IPS-18c (cell line): ENCODE results near the gene MFAP4.
A peak's percentile ranks its signal among the peaks of the same experiment; 100 is the strongest.

Experiments used
- H3K4me3 ChIP-seq: 2 replicates; pipeline ENCODE4 v1.7.0; 2013; ENCODE audit warnings: low read depth, mild to moderate bottlenecking, low read length, moderate library complexity; ENCODE audit not compliant: insufficient read depth
- H3K9me3 ChIP-seq: one replicate; pipeline ENCODE4 v1.6.1; 2013; ENCODE audit warnings: mild to moderate bottlenecking, low read length, moderate library complexity; ENCODE audit not compliant: control insufficient read depth, insufficient read depth

The MFAP4 gene

DNA sequence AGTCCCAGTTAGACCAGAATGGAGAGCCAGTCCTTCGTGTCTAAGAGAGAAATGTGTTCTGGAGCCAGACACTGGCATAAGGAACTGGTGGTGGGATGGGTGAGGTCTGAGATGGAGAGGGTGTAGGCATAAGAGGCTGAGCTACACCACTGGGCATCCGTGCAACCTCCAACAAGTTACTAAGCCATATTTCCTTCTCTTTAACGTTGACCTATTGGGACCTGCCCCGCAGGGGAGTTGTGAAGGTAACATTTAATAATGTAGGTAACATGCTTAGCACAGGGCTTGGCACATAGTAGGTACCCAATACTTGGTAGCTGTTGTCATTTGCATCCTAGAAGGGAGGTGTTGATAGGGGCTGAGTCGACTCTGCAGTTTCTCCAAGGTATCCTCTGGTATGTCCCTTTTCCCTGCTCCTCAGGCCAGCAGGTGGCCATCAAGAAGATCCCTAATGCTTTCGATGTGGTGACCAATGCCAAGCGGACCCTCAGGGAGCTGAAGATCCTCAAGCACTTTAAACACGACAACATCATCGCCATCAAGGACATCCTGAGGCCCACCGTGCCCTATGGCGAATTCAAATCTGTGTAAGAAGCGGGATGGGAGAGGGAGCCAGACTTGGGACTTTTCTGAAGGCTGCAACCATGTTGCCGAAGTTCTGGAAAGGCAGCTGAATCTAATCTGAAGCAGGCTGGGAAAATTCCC is 7.5 kb downstream of the MFAP4 start:
- Histone ChIP-seq H3K4me3 (peak overlapping the region; percentile 97), H3K9me3 (no peaks in the 10 kb centered on the region)

DNA sequence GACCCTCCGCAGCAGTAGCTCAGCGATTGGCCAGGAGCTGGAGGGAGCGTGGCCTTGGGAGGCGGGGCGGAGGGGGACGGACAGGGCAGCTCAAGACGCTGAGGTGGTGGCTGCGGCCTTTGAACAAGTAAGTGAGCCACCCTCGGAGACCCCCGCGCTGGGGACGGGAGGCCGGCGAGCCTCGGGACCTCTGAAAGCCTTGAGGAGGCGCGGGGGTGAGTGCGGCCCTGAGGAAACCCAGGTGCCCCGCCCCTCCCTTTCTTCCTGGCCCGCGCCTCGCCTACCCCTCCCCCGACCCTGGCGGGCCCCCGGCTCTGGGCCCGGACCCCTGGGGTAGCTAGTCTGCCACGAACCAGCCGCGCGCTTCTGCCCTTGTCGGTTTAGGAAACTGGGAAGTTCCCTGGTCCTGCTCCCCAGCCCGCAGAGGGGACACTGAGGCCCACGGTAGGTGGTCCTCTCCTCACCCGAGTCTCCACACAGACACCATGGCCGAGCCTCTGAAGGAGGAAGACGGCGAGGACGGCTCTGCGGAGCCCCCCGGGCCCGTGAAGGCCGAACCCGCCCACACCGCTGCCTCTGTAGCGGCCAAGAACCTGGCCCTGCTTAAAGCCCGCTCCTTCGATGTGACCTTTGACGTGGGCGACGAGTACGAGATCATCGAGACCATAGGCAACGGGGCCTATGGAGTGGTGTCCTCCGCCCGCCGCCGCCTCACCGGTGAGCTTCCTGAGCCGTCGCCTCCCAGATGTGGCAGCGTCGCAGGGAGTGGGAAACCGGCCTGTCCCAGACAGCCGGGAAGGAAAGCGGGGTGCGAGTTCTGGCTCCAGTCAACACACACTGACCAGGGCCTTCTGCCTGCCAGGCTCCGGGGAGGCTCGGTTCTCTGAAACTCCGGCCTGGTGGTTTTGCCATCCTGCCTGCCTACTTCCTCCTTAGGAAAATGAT is 8.3 kb downstream of the MFAP4 start, which contains the start of gene MAPK7:
TSS of gene MAPK7 (plus strand) at position 83 of the 945 bp plus-strand sequence. CDS start at position 486, 403 bp downstream.
- H3K4me3 ChIP-seq: peak within 1 kb of the TSS; percentile 97
- no peaks in the 10 kb centered on the region for H3K9me3 ChIP-seq

DNA sequence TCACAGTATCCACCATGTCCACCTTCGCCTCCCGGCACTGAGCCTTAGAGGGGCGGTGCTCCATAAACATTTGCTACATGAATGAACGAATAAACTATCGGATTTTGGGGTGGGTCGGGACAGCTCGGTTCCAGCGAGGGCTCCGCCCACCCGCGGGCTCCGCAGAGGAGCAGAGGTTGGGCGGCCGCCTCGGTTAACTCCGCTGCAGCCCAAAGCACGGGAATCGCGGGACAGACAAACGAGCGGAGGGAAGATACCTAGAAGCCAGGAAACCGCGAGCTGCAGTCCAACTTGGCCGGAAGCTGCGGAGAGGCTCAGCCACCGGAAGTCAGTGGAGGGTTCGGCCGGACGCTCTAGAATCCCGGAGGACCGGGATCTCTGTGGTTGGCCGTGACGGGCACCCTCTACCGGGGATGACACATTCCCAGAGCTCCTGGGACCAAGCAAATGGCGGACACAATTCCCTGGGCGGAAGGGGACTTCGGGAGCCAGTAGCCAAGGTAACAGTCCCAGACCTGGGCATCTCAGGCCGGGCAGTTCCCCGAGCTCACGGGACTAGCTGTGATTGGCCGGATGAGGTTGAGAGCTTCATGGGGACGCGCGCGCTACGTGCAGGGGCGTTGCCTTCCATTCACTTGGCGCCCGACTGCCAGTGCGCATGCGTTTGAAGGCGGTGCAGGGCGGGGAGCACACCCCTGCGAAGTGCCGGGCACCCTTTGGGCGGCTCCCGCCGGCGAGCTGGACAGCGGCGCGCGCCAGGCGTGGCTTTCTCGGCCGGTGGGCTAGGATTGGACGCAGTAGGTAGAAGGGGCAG is 9.2 kb downstream of the MFAP4 start:
- peak overlapping the region; percentile 97 for H3K4me3 ChIP-seq
- H3K9me3 ChIP-seq: no peaks in the 10 kb centered on the region

DNA sequence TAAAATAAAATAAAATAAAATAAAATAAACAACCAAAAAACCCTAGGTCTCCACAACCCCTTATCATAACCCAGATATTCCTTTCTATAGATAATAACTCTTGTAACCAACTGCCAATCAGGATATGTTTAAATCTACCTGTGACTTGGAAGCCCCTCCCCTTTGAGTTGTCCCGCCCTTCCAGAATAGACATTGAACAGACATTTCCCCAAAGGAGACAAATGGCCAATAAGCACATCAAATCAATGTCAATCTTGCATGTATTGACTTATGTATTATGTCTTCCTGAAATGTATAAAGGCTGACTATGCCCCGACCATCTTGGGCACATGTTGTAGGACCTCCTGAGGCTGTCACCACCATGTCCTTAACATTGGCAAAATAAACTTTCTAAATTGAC is 10.2 kb downstream of the MFAP4 start:
- Histone ChIP-seq H3K9me3 (no peaks in the 10 kb centered on the region), H3K4me3 (peak overlapping the region; percentile 97)

DNA sequence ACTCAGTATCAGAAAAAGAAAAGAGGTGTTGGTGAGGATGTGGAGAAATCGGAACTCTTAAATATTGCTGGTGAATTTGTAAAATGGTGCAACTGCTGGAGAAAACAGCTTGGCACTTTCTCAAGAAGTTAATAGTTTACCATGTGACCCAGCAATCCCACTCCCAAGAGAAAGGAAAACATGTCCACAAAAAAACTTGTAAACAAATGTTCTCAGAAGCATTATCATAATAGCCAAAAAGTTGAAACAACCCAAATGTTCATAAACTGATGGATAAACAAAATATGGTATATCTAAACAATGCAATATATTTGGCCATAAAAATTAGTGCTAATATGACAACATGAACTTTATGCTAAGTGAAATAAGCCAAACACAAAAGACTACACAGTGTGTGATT is 11.3 kb downstream of the MFAP4 start:
- Histone ChIP-seq H3K9me3 (no peaks in the 10 kb centered on the region), H3K4me3 (no peak overlapping the region)

DNA sequence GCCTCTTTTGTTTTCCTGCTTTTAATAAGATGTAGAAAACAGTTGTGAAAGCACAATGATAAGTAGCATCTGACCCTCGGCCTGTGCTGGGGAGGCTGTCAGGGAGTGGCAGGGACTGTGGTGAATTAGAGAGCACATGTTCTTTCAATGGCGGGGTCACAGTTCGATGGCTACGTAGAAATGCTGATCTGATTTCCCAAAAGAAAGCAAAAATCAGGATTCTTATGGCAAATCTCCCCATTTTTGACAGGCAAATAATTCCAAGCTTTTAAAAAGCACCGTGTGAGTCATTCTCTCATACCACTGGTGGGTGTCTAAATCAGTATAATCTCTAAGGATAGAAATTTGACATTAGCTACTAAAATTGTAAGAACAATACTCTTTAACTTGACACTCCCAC is 12.9 kb downstream of the MFAP4 start:
- Histone ChIP-seq H3K9me3 (no peaks in the 10 kb centered on the region), H3K4me3 (no peak overlapping the region)

DNA sequence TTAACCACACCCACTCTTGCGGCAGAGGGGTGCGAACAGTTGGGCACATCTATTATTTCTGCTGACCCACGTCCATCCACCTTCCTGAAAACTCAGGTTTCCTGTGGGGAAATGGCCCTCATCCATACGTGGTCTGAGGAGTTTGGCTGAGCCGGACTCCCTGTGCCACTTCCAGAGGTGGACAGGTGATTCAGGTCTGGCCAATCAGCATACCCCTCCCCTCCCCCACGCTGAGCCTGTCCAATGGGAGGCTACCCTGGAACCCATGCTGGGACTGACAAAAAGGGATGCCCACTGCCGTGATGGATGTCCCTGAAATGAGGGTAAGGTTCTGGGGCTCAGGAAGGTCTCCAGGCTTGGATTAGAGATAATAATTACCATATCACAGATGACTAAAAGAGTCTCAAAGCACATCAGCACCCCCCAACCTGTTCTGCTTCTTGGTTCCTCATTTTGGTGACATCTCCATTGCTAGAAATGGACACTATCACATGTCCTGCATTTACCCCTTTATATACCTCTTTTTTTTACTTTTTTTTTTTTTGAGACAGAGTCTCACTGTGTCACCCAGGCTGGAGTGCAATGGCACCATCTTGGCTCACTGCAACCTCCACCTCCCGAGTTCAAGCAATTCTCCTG is 14.0 kb downstream of the MFAP4 start:
- Histone ChIP-seq H3K9me3 (no peaks in the 10 kb centered on the region), H3K4me3 (no peak overlapping the region)

DNA sequence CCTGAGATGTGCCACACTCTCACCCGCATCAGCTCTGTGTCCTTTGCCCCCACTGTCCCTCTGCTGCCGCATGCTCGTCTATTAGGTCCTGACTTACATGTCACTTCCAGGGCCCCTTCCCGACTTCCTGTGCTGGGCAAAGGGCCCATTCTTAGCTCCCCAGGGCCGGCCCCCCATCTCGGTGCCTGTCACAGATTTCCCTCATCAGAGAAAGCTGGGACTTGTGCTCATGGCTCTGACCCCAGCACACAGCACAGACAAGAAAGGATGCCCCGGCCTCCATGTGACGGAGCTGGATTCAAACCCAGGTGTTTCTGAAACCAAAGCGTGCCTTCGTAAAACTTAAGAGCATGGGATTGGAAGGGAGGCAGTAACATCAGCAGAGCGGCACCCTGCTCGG is 14.6 kb downstream of the MFAP4 start:
- no peak overlapping the region for H3K4me3 ChIP-seq

DNA sequence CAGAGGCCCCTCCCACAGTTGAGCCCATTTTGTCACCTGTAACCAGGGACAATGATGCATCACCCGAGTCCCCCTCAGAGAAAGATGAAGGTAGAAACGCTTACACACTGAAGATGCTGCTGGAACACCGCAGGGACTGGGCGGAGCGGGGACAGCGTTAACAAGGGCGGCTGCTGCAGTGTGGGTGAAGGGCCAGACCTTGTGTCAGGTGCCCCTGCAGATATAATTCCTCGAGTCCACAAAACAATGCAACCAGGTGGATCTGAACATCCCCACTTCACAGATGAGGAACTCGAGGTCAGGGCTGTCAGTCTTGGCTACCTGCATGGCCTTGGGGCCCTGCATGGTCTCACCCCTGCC is 15.0 kb downstream of the MFAP4 start:
- Histone ChIP-seq H3K4me3 (no peak overlapping the region), H3K9me3 (no peaks in the 10 kb centered on the region)

More for the DNA sequence above, 14.6 kb downstream of the MFAP4 start:
- no peaks in the 10 kb centered on the region for H3K9me3 ChIP-seq

DNA sequence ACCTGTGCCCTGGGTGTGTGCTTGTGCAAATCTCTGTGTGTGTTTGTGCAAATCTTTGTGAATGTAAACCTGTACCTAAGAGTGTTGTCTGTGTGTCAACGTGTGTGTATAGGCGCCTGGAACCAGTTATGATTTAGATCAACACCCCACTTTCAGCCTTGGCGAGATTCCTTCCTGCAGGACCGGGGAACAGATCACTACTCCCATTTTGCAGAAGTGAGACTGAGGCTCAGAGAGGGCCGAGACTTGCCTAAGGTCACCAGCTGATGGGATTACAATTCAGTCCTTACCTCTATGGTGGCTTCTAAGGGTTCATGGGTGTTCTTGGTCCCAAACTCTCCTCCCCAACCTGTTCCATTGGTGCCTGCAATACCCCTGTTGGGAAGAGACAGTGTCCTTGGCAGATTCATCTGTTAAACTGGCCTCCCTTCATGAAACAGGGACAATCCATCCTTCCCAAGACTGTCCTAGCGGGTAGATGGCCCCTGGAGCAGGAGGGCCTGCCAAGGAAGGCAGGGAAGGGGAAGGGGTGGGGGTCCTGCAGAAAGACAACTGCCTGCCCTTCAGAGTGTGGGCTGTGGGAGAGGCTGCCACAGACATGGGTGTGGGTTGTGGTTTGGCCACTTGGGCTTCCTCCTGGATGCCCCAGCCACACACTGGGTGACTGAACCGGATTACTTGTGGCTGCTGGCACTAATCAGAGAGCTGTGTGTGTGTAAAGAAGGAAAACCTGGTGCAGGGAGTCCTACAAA is 15.6 kb downstream of the MFAP4 start:
- H3K4me3 ChIP-seq: no peak overlapping the region
- no peaks in the 10 kb centered on the region for H3K9me3 ChIP-seq

DNA sequence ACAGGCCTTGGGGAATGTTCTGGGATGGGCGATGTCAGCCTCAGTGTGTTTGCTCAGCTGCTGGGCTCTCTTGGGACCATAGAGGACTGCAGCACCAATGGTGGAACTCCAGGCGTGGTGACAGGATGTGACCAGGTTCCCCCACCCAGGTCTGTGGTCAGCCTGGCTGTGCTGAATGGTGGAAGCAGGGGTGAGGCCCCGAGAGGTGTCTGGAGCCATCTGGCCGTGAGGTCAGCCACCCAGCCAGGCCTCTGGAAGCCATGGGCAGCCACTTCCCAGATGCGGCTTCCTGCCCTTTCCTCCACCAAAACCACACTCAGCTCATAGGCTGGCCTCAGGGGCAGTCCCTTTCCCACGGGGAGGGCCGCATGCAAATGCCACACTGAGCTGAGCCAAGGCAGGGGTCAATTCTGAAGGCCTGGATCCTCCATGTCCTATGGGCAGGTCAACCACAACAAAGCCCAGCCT is 16.5 kb downstream of the MFAP4 start:
- H3K4me3 ChIP-seq: no peak overlapping the region
- H3K9me3 ChIP-seq: no peaks in the 10 kb centered on the region

DNA sequence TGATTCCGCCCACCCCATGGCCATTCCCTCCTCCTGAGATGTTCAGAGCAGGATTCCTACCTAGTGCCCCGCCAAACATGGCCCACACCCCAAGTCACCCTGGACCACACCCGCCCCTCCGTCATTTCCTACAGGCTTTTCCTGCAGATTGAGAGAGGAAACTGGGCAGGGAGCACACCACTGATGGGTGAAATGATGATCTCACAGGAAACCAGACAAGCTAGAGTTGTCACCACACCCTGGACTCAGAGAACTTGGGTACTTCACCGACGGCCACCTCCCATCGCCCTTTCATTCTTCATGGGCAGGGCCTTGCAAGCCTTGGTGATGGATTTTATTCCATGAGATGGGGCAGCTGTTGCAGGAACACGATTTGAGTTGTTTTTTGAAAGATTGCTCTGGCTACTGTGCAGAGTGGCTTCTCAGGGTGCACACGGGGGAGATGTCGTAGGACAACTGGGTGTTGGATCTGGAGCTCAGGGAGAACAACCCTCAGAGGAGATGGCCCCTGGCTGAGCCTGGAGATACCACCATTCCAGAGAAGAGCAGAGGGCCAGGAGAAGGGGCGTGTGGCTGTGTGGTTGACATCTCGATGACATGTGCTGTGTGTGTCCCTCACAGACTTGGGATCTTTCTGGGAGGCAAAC is 17.0 kb downstream of the MFAP4 start:
- H3K4me3 ChIP-seq: no peak overlapping the region

DNA sequence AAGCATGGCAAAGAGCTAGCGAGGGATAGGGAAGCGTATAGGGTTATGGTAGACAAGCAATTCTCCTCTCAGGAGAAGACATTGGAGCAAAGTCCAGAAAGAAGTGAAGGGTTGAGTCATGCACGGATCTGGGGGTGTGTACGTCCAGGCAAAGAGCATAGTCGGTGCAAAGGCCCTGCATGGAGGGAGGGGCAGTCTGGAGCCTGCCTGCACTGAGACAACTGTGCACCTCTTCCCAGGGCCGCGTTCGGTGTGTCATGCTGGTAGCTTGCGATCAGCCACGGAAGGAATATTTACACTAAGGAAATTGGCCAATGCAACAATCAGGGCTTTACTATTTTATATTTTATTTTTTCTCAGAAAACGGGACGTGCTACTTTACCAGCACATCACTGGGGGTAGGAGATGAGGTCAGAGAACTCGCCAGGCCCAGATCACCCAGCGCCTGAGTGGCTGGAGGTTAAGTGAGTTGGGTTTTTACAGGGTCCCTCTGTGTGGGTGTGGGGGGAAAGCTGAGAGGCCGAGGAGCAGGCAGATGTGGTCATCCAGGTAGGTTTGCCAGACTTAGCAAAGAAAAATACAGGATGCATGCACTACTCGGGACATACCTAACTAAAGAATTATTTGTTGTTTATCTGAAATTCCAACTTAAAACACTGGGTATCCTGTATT is 17.7 kb downstream of the MFAP4 start:
- H3K4me3 ChIP-seq: no peak overlapping the region
- no peaks in the 10 kb centered on the region for H3K9me3 ChIP-seq

More for the DNA sequence above, 17.0 kb downstream of the MFAP4 start:
- H3K9me3 ChIP-seq: no peaks in the 10 kb centered on the region

DNA sequence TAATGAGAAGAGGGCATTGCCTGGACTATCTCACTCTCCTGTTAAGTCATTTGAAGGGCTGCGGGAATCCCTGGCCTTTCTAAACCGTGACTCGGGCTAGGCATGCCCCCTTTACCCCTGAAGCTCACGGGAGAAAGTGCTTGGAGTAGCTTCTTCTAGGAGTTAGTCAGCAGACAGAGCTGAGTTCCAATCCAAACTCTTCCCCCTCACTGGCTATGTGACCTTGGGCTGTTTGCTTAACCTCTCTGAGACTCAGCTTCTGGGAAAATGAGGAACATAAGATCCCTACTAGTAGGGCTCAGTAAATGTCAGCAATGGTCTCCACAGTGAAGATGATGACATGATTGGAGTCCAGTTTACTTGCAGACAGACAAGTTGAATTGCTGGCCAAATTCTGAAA is 18.8 kb downstream of the MFAP4 start:
- no peaks in the 10 kb centered on the region for H3K9me3 ChIP-seq

DNA sequence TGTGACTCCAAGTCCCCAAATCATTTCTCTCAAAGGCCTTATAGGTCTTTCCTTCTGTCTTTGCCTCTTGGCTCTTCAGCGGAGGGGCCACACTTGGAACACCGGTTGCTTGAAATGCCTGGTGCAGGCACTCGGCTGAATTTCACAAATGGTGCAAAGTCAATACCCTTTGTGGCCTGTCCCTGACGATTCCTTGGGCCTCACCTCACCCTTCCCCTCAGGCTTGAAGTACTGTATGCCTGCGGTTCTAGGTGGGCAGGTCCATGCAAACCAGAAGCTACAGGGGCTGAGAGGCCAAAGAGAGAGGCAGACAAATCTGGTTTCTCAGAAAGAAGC is 20.4 kb downstream of the MFAP4 start:
- H3K9me3 ChIP-seq: no peaks in the 10 kb centered on the region
- H3K4me3 ChIP-seq: no peak overlapping the region

More for the DNA sequence above, 18.8 kb downstream of the MFAP4 start:
- no peak overlapping the region for H3K4me3 ChIP-seq
